HG03060 (cell line): ENCODE measurements around the gene INPP5F.
A peak's percentile ranks its signal among the peaks of the same experiment; 100 is the strongest.

Source experiments
- ATAC-seq: cut with Tn5 transposase; IDR thresholded peaks from one replicate; pipeline ENCODE4 v1.9.1; 2021; ENCODE audit warnings: low read depth, moderate number of reproducible peaks; ENCODE audit not compliant: unreplicated experiment

INPP5F gene

GRCh38 chr10:119725828-119726675 is at the start of gene INPP5F:
INPP5F (plus strand) TSS chr10:119726050; CDS start chr10:119726263, 213 bp downstream.
- peak; percentile 70 for ATAC-seq

GRCh38 chr10:119677126-119677525 is 48.7 kb upstream of the INPP5F start:
- no peak for ATAC-seq

GRCh38 chr10:119677904-119678755 is 47.7 kb upstream of the INPP5F start:
- ATAC-seq: no peak

GRCh38 chr10:119679480-119679829 is 46.4 kb upstream of the INPP5F start:
- no peak for ATAC-seq

GRCh38 chr10:119680050-119680449 is 45.8 kb upstream of the INPP5F start:
- ATAC-seq: no peak

GRCh38 chr10:119680650-119681081 is 45.2 kb upstream of the INPP5F start:
- ATAC-seq: no peak

- ATAC-seq: peak; percentile 68
Observed at GRCh38 chr10:119686465-119687191, 39.2 kb upstream of the INPP5F start.

- no peak for ATAC-seq
Observed at GRCh38 chr10:119687192-119688032, 38.4 kb upstream of the INPP5F start.

- ATAC-seq: no peak
Observed at GRCh38 chr10:119688033-119688508, 37.8 kb upstream of the INPP5F start.

- ATAC-seq: no peak
Observed at GRCh38 chr10:119689016-119689580, 36.8 kb upstream of the INPP5F start.

- no peak for ATAC-seq
Observed at GRCh38 chr10:119691726-119692125, 34.1 kb upstream of the INPP5F start.

- no peak for ATAC-seq
Observed at GRCh38 chr10:119693262-119693957, 32.4 kb upstream of the INPP5F start.

- ATAC-seq: no peak
Observed at GRCh38 chr10:119694608-119695007, 31.2 kb upstream of the INPP5F start.

GRCh38 chr10:119700321-119700954 is 25.4 kb upstream of the INPP5F start:
- peak; percentile 71 for ATAC-seq

GRCh38 chr10:119701861-119702260 is 24.0 kb upstream of the INPP5F start:
- ATAC-seq: no peak

- ATAC-seq: no peak
Observed at GRCh38 chr10:119702583-119702982, 23.3 kb upstream of the INPP5F start.

GRCh38 chr10:119703903-119704508 is 21.8 kb upstream of the INPP5F start:
- no peak for ATAC-seq

- ATAC-seq: peak; percentile 60
Observed at GRCh38 chr10:119705434-119705831, 20.4 kb upstream of the INPP5F start.
